Parathyroid adenoma (tissue), 2 donors: Measurements from ENCODE around the gene SLC25A34.
"Not testable (repeated sequence)": the region's sequence is repeated elsewhere in the genome, so short reads cannot be mapped to it uniquely, and the experiment has no call there.

Experiments used
- H2AFZ ChIP-seq: fragments of 300-600 bp; sonication (generic); one replicate; pipeline ENCODE4 v1.7.0; 2017; ENCODE audit warnings: antibody characterized with exemption, mild to moderate bottlenecking
- H3K27ac ChIP-seq: fragments of 300-600 bp; sonication (generic); one replicate; pipeline ENCODE4 v1.7.0; 2017
- H3K27me3 ChIP-seq: fragments of 300-600 bp; sonication (generic); one replicate; pipeline ENCODE4 v1.7.0; 2017; ENCODE audit warnings: low read length; ENCODE audit not compliant: control insufficient read depth, insufficient read depth
- H3K36me3 ChIP-seq: fragments of 300-600 bp; sonication (generic); one replicate; pipeline ENCODE4 v1.7.0; 2017; ENCODE audit warnings: low read length; ENCODE audit not compliant: control insufficient read depth, insufficient read depth
- H3K4me1 ChIP-seq: fragments of 300-600 bp; sonication (generic); one replicate; pipeline ENCODE4 v1.7.0; 2017; ENCODE audit warnings: control low read depth
- H3K4me2 ChIP-seq: fragments of 300-600 bp; sonication (generic); one replicate; pipeline ENCODE4 v1.7.0; 2017; ENCODE audit warnings: low read length
- H3K4me3 ChIP-seq: fragments of 300-600 bp; sonication (generic); one replicate; pipeline ENCODE4 v1.7.0; 2017; ENCODE audit warnings: low read depth, low read length
- H3K79me2 ChIP-seq: fragments of 300-600 bp; sonication (generic); one replicate; pipeline ENCODE4 v1.7.0; 2017; ENCODE audit warnings: control low read depth
- H3K9ac ChIP-seq: fragments of 300-600 bp; sonication (generic); one replicate; pipeline ENCODE4 v1.7.0; 2017; ENCODE audit warnings: mild to moderate bottlenecking
- H3K9me3 ChIP-seq: fragments of 300-600 bp; sonication (generic); one replicate; pipeline ENCODE4 v1.7.0; 2017; ENCODE audit warnings: low read length; ENCODE audit not compliant: control insufficient read depth
- TF ChIP-seq, protein P1 (sequence below): fragments of 300-600 bp; sonication (generic); IDR thresholded peaks from one replicate; pipeline ENCODE4 v1.7.0; 2017; ENCODE audit warnings: antibody characterized with exemption, mild to moderate bottlenecking
- donor health status: primary hyperparathyroidism.

The SLC25A34 gene

DNA sequence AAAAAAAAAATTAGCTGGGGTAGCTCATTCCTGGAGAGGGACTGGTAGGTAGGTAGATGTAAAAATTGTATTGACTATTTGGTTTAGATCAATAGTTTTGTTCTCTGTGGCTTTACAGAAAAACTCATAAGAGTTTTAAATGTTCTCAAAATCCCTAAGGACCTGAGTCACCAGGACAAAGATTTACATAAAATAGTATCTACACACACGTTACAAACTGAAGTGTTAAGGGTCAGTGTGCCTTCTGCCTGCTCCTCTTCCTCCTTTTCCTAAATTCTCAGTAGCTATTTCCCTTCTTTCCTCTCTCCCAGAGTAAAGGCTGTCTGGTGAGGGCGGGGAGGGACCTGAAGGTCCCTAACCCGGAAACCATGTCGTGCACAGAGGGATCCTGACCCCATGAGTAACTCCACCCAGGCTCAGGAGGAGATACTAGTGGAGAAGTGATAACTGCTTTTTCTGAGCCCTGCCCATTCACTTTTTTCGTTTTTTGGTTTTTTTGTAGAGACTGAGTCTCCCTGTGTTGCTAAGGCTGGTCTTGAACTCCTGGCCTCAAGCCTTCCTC lies 43.9 kb upstream of the SLC25A34 start:
- Histone ChIP-seq H2AFZ (no peak overlapping the region), H3K4me2 (no peak overlapping the region), H3K9me3 (no peaks in the 10 kb centered on the region), H3K27ac (no peak overlapping the region), H3K36me3 (no peaks in the 10 kb centered on the region), H3K9ac (no peak overlapping the region), H3K4me3 (no peak overlapping the region), H3K27me3 (no peaks in the 10 kb centered on the region), H3K79me2 (peaks cover 31% of the 10 kb centered on the region), H3K4me1 (no peaks in the 10 kb centered on the region)
- TF ChIP-seq, protein P1, sequence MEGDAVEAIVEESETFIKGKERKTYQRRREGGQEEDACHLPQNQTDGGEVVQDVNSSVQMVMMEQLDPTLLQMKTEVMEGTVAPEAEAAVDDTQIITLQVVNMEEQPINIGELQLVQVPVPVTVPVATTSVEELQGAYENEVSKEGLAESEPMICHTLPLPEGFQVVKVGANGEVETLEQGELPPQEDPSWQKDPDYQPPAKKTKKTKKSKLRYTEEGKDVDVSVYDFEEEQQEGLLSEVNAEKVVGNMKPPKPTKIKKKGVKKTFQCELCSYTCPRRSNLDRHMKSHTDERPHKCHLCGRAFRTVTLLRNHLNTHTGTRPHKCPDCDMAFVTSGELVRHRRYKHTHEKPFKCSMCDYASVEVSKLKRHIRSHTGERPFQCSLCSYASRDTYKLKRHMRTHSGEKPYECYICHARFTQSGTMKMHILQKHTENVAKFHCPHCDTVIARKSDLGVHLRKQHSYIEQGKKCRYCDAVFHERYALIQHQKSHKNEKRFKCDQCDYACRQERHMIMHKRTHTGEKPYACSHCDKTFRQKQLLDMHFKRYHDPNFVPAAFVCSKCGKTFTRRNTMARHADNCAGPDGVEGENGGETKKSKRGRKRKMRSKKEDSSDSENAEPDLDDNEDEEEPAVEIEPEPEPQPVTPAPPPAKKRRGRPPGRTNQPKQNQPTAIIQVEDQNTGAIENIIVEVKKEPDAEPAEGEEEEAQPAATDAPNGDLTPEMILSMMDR = no peak

DNA sequence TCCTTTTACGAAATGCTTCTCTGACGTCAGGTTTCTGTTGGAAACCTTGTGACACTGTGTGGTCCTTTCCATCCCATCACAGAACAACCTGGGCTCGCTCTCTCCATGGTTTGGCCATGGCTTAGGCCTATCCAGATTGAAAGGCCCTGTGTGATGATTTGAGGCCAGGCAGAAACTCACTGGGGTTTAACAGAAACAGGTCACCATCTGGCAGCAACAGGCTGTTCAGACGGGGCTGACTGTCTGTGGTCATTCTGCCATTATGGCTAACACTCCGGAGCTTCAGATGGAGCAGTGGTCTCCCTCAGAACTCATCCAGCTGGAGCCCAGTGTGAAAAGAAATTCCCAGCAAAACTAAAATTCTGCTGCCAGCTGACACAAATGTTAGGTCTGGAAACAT lies 42.7 kb upstream of the SLC25A34 start:
- Histone ChIP-seq H3K36me3 (no peaks in the 10 kb centered on the region), H3K27ac (no peak overlapping the region), H3K9me3 (no peaks in the 10 kb centered on the region), H3K4me3 (no peak overlapping the region), H2AFZ (no peak overlapping the region), H3K9ac (no peak overlapping the region), H3K79me2 (peaks cover 27% of the 10 kb centered on the region), H3K4me2 (no peak overlapping the region), H3K27me3 (no peaks in the 10 kb centered on the region), H3K4me1 (no peaks in the 10 kb centered on the region)
- TF ChIP-seq, protein P1 = no peak

DNA sequence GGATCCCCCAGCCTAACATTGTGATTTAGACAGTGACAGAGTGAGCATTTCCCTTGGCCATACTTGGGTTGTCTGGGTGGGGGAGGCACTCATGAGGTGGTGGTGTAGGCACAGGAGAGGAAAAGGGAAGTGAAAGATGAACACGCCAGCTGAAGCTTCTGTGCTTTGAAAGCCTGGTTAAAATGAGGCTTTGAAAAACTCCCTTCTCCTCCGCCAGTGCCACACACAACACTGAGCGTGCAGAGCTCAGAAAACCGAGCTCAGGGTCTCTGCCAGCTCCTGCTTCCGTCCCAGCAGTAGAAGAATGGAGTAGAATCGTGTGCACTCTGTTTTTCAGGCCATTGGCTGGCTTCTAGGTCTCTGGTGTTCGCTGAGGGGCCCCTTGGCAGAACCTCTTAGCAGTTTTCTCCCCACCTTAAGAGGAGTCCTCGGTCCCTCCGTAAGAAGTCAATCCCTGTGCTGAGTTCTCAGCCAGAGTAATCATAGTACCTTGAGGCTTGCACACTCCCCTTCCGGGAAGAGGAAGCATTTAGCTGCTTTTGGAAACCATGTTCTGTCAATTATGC lies 39.0 kb upstream of the SLC25A34 start:
- no peaks in the 10 kb centered on the region for H3K27me3 ChIP-seq
- H3K4me3 ChIP-seq = no peak overlapping the region
- H3K36me3 ChIP-seq = no peaks in the 10 kb centered on the region
- no peaks in the 10 kb centered on the region for H3K9me3 ChIP-seq
- no peaks in the 10 kb centered on the region for H3K4me1 ChIP-seq
- peaks cover 19% of the 10 kb centered on the region for H3K79me2 ChIP-seq
- H2AFZ ChIP-seq = no peak overlapping the region
- no peak overlapping the region for H3K4me2 ChIP-seq
- no peak overlapping the region for H3K9ac ChIP-seq
- no peak overlapping the region for H3K27ac ChIP-seq
- TF ChIP-seq, protein P1 = no peak

DNA sequence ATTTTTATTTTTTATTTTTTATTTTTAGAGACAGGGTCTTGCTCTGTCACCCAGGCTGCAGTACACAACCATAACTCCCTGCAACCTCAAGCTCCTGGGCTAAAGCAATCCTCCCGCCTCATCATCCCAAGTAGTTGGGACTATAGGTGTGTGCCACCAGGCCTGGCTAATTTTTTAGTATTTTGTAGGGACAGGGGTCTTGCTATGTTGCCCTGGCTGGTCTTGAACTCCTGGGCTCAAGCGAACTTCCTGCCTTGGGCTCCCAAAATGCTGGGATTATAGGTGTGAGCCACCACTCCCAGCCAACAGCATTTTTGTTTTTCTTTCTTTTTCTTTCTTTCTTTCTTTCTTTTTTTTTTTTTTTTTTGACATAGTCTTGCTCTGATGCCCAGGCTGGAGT lies 37.9 kb upstream of the SLC25A34 start:
- Histone ChIP-seq H3K27me3 (no peaks in the 10 kb centered on the region), H3K9me3 (no peaks in the 10 kb centered on the region), H3K9ac (no peak overlapping the region), H3K79me2 (peaks cover 14% of the 10 kb centered on the region), H3K4me2 (no peak overlapping the region), H3K36me3 (no peaks in the 10 kb centered on the region), H2AFZ (no peak overlapping the region), H3K4me1 (no peaks in the 10 kb centered on the region), H3K27ac (no peak overlapping the region), H3K4me3 (no peak overlapping the region)
- TF ChIP-seq, protein P1 = no peak

DNA sequence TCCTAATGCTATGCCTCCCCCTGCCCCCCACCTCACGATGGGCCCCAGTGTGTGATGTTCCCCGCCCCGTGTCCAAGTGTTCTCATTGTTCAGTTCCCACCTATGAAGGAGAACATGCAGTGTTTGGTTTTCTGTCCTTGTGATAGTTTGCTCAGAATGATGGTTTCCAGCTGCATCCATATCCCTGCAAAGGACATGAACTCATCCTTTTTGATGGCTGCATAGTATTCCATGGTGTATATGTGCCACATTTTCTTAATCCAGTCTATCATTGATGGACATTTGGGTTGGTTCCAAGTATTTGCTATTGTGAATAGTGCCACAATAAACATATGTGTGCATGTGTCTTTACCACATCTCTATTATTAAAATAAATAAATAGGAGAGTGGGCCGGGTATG lies 36.7 kb upstream of the SLC25A34 start:
- H3K4me3 ChIP-seq, H3K27me3 ChIP-seq, H2AFZ ChIP-seq, H3K9ac ChIP-seq, H3K36me3 ChIP-seq, H3K4me2 ChIP-seq, H3K27ac ChIP-seq, H3K4me1 ChIP-seq, H3K9me3 ChIP-seq: not testable (repeated sequence)
- peaks cover 12% of the 10 kb centered on the region for H3K79me2 ChIP-seq
